ENCODE data around the gene UBE2N.
"Not testable (repeated sequence)": the region's sequence is repeated elsewhere in the genome, so short reads cannot be mapped to it uniquely, and the experiment has no call there.

UBE2N gene

DNA sequence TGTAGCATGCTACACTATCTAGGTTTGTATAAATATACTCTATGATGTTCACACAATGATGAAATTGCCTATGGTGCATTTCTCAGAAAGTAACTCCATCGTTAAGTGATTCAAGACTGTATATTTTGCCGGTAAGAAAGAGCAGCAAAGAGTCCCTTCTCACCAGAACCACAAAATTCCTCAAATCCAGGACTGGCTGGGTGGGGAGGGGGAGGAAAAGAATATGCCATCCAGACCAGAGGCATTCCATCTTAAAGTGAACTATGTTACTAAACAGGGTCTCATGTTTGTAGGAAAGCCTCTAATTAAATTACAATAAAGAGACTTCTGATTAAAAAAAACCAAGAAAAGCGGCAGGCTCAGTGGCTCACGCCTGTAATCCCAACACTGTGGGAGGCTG lies 11.5 kb downstream of the UBE2N start:
- no peaks in the 10 kb centered on the region for H3K9me3 Mint-ChIP-seq (ENCODE audit: low read depth)
- H3K36me3 Mint-ChIP-seq: no peaks in the 10 kb centered on the region
- peaks cover 80% of the 10 kb centered on the region for H3K4me1 Mint-ChIP-seq (ENCODE audit: low read depth)
- peak overlapping the region; percentile 5 for H3K27ac Mint-ChIP-seq
- no peaks in the 10 kb centered on the region for H3K27me3 Mint-ChIP-seq
- peak overlapping the region; percentile 6 for H3K4me3 Mint-ChIP-seq

DNA sequence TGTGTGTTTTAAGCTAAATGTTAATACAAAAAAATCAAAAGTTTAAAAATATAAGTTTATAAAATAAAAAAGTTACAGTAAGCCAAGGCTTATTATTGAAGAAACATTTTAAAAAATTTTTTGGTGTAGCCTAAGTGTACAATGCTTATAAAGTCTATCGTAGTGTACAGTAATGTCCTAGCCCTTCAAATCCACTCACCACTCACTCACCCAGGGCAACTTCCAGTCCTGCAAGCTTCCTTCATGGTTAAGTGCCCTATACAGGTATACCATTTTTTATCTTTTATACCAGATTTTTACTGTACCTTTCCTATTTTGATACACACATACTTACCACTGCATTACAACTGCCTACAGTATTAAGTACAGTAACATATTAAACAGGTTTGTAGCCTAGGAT lies 11.9 kb downstream of the UBE2N start:
- Mint-ChIP-seq H3K27me3 (no peaks in the 10 kb centered on the region), H3K36me3 (no peaks in the 10 kb centered on the region), H3K9me3 (ENCODE audit: low read depth) (no peaks in the 10 kb centered on the region), H3K27ac (peak overlapping the region; percentile 5), H3K4me1 (ENCODE audit: low read depth) (peaks cover 80% of the 10 kb centered on the region), H3K4me3 (peak overlapping the region; percentile 6)

DNA sequence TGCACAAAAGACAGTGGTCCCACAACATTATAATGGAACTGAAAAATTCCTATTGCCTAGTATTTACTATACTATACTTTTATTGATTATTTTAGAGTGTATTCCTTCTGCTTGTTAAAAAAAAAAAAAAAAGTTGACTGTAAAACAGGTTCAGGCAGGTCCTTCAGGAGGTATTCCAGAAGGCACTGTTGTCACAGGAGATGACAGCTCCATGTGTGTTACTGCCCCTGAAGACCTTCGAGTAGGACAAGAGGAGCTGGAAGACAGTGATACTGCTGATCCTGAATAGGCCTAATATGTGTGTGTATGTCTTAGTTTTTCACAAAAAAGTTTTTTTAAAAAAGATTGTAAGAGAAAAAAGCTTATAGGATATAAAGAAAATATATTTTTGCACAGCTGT lies 12.3 kb downstream of the UBE2N start:
- Mint-ChIP-seq H3K27ac (no peak overlapping the region), H3K4me3 (no peak overlapping the region), H3K4me1 (ENCODE audit: low read depth) (peaks cover 82% of the 10 kb centered on the region), H3K36me3 (no peaks in the 10 kb centered on the region), H3K9me3 (ENCODE audit: low read depth) (no peaks in the 10 kb centered on the region), H3K27me3 (no peaks in the 10 kb centered on the region)

DNA sequence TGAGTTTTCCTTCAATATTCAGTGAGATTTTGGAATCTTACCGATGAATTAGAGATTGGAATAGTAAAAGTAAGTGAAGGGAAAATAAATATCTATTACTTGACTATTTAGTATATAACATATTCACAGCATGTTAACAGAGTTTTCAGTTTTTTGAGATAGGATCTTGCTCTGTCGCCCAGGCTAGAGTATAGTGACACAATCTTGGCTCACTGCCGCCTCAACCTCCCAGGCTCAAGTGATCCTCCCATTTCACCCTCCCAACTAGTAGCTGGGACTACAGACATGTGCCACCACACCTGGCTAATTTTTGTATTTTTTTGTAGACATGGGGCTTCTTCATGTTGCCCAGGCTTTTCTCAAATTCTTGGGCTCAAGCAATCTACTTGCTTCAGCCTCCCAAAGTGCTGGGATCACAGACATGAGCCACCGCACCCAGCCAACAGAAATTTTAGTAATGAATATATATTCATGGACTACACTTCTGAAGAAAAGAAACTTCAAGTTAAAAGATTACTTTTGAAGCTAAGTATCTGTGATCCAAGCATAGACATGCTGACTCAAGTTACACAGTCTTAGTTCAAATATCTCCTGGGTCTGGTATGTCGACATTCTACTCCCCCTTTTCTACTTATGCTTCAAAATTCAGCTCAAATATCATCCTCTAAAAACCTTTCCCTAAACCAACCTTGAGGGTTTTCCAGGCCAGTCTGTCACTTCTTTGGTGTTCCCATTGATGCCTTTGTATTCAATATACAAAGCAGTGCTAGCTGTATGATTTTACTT lies 13.8 kb downstream of the UBE2N start:
- Mint-ChIP-seq H3K4me3 (peak overlapping the region; percentile 35), H3K27ac (peak overlapping the region; percentile 61), H3K27me3 (no peaks in the 10 kb centered on the region), H3K4me1 (ENCODE audit: low read depth) (peaks cover 81% of the 10 kb centered on the region), H3K9me3 (ENCODE audit: low read depth) (no peaks in the 10 kb centered on the region), H3K36me3 (no peaks in the 10 kb centered on the region)

DNA sequence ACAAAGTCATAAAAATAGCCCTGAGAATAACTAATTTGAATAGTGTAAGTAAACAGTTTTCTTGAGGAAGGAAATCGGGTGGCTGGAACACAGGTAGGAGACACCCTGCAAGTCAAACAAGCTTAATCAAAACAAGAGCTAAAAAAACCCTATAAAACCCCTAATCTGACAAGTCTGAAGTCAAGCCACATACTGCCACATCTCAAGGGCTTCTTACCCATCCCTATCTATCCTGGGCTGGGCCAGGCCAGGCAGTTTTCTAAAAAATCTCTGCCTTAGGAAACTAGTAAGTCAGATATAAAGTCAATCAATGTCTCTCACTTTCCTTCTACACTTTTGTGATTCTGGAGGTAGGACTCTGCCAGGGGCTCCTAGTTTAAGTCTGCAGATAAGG lies 15.3 kb downstream of the UBE2N start:
- H3K9me3 Mint-ChIP-seq (ENCODE audit: low read depth): no peaks in the 10 kb centered on the region
- peak overlapping the region; percentile 44 for H3K4me3 Mint-ChIP-seq
- peak overlapping the region; percentile 5 for H3K27ac Mint-ChIP-seq

DNA sequence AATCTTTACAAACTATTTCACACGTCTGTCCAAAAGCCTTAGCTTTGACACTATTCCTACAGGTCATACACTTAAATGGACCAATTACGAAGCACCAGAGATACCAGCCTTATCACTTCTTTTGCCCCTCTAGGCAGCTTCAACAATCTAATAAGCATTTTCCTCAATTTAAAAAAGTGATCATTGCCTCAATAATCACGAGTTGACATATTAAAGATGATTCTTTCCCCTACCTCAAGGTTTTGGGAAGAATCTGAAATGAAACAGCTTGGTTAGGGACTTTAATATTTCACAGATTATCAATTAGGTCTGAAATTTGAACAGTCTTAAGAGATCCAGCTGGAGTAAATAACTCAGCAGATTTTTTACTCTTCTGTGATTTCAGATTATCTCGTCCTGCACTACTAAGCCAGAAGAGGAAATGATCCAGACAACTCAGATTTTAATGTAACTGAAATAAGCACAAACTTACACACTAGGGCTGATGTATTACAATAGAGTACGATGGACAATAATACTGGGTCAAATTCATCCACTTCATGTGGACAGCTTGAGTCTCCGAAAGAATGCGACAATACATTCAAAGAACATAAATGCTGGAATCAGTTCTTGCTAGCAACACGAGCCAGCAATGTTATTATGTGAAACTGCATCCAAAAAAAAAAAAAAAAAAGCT lies 15.9 kb downstream of the UBE2N start:
- peak overlapping the region; percentile 24 for H3K4me3 Mint-ChIP-seq

More for the DNA sequence above, 15.3 kb downstream of the UBE2N start:
- Mint-ChIP-seq H3K36me3 (no peaks in the 10 kb centered on the region), H3K27me3 (no peaks in the 10 kb centered on the region), H3K4me1 (ENCODE audit: low read depth) (peaks cover 84% of the 10 kb centered on the region)

DNA sequence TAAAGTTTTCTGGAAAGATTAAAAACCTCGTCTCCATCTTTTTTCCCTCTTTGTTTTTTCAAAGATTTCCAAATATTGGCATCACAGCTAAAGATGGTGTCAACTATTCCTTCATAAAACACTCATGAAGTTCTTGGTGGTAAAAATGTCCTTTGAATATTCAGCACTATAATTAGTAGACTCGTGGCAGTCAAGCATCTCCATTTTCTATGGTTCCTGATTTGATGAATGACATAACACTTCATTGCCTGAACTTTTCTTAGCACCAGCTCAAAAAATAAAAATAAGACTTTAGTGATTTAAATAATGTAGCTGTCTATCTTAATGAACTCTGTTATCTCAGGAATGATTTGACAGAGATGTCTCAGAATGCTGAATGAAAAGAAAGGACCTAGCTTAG lies 19.7 kb downstream of the UBE2N start:
- H3K36me3 Mint-ChIP-seq: no peaks in the 10 kb centered on the region
- no peak overlapping the region for H3K27ac Mint-ChIP-seq
- H3K4me3 Mint-ChIP-seq: no peak overlapping the region
- no peaks in the 10 kb centered on the region for H3K27me3 Mint-ChIP-seq
- H3K9me3 Mint-ChIP-seq (ENCODE audit: low read depth): no peaks in the 10 kb centered on the region
- H3K4me1 Mint-ChIP-seq (ENCODE audit: low read depth): peaks cover 88% of the 10 kb centered on the region

More for the DNA sequence above, 15.9 kb downstream of the UBE2N start:
- Mint-ChIP-seq H3K27me3 (no peaks in the 10 kb centered on the region), H3K36me3 (no peaks in the 10 kb centered on the region), H3K9me3 (ENCODE audit: low read depth) (no peaks in the 10 kb centered on the region), H3K27ac (peak overlapping the region; percentile 5), H3K4me1 (ENCODE audit: low read depth) (peaks cover 85% of the 10 kb centered on the region)

DNA sequence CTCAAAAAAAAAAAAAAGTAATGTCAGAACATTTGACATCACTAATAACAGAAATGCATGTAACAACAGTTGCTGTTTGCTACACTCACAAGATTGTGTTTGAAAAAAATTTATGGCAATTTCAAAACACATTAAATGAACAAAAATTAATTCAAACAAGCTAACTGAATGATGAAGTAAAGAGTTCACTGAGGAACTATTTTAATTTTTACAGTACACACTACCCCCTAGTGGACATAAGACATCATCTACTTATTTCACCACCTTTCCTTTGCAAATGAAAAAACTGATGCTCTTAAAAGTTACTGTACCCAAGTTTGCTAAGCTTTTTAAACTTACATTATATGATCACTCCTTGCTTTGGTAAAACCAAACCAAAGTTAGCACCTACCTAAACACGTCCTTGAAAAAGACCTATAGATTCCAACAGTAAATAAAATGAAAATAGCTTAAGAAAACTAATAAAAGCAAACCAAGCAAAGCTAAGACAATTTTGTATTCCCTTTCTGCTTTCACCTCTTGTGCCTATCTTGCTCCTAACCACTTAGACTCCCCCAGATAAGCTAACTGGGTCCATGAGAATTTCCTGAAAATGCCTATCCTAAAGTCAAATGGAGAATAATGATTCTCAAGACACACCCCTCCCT lies 22.2 kb downstream of the UBE2N start:
- Mint-ChIP-seq H3K27ac (peak overlapping the region; percentile 58), H3K4me1 (ENCODE audit: low read depth) (peaks cover 88% of the 10 kb centered on the region), H3K36me3 (no peaks in the 10 kb centered on the region), H3K27me3 (no peaks in the 10 kb centered on the region), H3K9me3 (ENCODE audit: low read depth) (no peaks in the 10 kb centered on the region), H3K4me3 (no peak overlapping the region)

DNA sequence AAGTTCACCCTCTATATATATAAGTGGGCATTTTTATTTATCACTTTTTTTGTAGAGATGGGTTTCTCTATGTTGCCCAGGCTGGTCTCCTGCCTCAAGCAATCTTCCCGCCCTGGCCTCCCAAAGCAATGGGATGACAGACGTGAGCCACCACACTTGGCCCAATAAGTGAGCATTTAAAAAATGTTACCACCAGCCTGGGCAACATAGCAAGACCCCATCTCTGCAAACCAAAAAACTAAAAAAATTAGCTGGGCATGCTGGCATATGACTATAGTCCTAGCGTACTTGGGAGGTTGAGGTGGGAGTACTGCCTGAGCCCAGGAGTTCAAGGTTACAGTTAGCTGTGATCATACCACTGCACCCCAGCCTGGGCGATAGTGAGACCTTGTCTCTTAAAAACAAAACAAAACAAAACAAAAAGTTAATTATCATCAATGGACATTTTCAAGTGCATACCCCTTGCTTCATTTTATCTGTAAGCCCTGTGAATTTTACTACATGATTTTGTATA lies 23.7 kb downstream of the UBE2N start:
- Mint-ChIP-seq H3K27ac (peak overlapping the region; percentile 28), H3K9me3 (ENCODE audit: low read depth) (no peaks in the 10 kb centered on the region), H3K4me3 (no peak overlapping the region), H3K4me1 (ENCODE audit: low read depth) (peaks cover 86% of the 10 kb centered on the region), H3K36me3 (no peaks in the 10 kb centered on the region), H3K27me3 (no peaks in the 10 kb centered on the region)

DNA sequence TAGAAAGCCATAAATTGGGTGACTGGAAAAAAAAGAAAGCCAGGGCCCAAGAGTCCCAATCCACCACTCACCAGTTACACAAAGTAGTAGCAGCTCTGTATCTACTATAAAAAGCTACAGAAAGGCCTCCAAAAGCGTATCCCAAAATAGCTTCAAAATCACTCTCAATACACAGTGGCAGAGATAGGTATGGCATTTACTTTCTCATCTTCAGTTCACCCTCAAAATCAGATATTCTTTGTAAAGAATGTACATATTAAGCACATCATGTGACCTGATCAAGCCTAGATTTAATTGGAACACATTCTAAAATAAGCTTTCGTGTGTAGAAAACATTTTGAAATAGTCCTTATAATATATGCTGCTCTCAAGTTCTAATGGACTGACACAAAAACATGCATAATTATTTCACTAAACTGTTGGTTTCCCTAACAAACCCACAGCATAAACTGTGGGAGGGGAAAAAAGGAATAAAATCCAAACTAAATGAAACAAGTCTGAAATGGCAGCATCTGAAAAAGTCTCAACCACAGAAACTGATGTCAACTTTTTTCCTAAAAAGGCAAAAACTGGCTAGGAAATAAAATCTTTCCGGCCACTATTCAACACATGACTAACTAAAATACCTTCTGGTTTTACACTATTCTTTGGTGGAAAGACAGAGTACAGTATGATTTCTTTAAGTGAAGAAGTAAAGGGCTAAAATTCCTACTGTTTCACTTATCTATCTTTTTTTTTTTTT lies 25.9 kb downstream of the UBE2N start:
- peaks cover 86% of the 10 kb centered on the region for H3K4me1 Mint-ChIP-seq (ENCODE audit: low read depth)
- H3K4me3 Mint-ChIP-seq: peak overlapping the region; percentile 46
- H3K27me3 Mint-ChIP-seq: no peaks in the 10 kb centered on the region
- H3K9me3 Mint-ChIP-seq (ENCODE audit: low read depth): no peaks in the 10 kb centered on the region
- peak overlapping the region; percentile 88 for H3K27ac Mint-ChIP-seq
- H3K36me3 Mint-ChIP-seq: no peaks in the 10 kb centered on the region

DNA sequence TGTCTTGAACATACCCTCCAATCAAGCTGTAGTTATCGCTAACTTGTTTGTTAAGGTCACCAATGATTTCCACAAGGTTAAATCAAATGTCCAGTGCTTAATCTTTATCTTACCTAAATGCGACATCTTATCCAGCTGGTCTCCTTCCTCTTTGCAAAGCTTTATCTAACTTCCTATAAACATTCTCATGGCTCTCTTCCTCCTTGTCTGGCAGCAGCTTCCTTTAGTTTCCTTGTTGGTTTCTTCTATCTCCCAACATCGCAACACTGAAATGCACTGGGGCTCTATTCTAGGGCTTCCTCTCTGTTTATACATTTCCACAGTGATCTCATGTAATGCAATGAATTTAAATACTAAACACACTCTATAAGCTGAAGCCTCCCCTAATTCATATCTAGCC lies 28.7 kb downstream of the UBE2N start:
- no peaks in the 10 kb centered on the region for H3K9me3 Mint-ChIP-seq (ENCODE audit: low read depth)
- H3K27ac Mint-ChIP-seq: peak overlapping the region; percentile 61
- no peak overlapping the region for H3K4me3 Mint-ChIP-seq
- no peaks in the 10 kb centered on the region for H3K36me3 Mint-ChIP-seq
- no peaks in the 10 kb centered on the region for H3K27me3 Mint-ChIP-seq
- peaks cover 78% of the 10 kb centered on the region for H3K4me1 Mint-ChIP-seq (ENCODE audit: low read depth)

DNA sequence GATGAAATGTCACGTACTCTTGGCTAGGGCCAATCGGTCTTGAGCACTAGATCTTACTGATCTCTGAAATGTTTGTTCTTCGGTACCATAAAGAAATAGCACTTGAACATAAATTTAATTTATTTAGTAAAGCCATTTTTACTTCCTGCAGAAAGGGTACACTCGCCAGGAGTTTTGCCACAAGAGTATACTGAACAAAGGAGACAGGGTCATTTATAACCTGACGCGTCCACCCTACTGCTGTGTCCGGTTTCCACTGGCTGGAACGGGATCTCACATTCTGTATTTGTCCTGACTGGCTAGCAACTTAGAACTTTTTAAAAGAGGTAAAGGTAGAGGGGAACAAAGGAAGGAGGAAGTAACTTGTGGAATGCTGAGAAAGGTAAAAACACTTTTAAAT lies 29.4 kb downstream of the UBE2N start:
- Mint-ChIP-seq H3K4me1 (ENCODE audit: low read depth) (peaks cover 73% of the 10 kb centered on the region), H3K27ac (peak overlapping the region; percentile 86)
- H3K4me3 Mint-ChIP-seq; H3K36me3 Mint-ChIP-seq; H3K9me3 Mint-ChIP-seq (ENCODE audit: low read depth); H3K27me3 Mint-ChIP-seq: not testable (repeated sequence)

DNA sequence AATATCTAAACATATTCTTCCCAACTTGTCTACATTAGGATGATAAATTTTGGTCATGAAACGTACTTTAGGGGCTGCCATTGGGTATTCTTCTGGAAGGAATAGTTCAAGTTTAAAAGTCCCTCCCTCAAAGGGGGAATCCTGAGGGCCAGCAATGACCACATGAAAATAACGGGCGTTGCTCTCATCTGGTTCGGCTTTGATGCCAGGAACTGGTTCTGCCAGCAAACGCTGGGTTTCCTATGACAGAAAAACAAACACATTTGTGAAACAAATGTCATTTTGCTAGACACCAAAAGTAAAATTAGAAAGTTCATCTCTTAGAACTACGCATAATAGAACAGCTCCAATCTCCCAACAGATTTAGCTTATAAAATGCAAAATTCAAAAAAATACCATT lies 30.7 kb downstream of the UBE2N start:
- Mint-ChIP-seq H3K27ac (peak overlapping the region; percentile 82), H3K4me1 (ENCODE audit: low read depth) (peaks cover 60% of the 10 kb centered on the region), H3K4me3 (peak overlapping the region; percentile 14)
- not testable (repeated sequence) for H3K9me3 Mint-ChIP-seq (ENCODE audit: low read depth); H3K36me3 Mint-ChIP-seq; H3K27me3 Mint-ChIP-seq

DNA sequence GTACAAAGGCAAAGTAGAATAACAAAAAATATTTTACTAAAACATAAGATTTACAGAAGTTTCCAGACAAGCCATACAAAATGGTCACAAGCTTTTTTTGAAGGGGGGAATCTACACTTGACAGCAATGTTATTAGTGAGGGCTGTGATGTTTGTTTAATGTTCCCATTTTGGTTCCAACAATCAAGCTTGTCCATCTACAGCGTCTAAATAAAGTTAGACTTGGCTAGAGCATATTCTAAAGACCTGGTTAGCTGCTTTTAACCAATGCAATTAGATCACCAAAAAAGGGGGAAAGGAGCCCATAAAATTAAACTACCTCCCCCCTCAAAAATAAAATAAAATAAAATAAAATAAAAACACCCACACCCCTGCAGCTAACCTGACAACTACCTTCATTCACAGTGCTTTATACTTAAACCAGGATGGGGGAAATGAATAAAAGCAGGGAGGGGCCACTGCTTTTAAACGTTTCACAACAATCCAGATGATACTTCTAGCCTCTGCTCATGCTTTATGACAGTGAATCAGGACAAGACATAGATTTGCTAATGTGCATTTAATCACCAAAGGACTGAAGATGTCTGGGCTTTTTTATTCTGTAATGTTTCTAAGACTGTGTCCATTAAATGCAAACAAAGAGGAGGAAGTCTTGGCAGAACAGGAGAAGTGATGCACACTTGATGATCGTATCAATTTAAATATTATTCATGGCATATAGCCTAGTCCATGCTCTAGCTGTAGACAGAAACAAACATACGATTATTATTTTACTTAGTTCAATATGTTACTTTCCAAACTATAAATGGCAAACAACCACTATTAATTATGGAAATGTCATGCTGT lies 32.2 kb downstream of the UBE2N start:
- H3K36me3 Mint-ChIP-seq; H3K4me3 Mint-ChIP-seq; H3K27me3 Mint-ChIP-seq; H3K9me3 Mint-ChIP-seq (ENCODE audit: low read depth): not testable (repeated sequence)
- H3K4me1 Mint-ChIP-seq (ENCODE audit: low read depth): peaks cover 45% of the 10 kb centered on the region
- H3K27ac Mint-ChIP-seq: peak overlapping the region; percentile 51
